ENCODE measurements around the gene SLC16A12. TPM values are rescaled to one million over a fixed set of nuclear protein-coding genes. Genes with fewer than 3 reads are reported as not detected.
"Not testable (repeated sequence)": the region's sequence is repeated elsewhere in the genome, so short reads cannot be mapped to it uniquely, and the experiment has no call there.

Gene SLC16A12
- total RNA-seq, 6 donors from 2014 or later = 1.3 to 4.4 (median 3.5) TPM

GRCh38 chr10:89458784-89459183, 76.6 kb downstream of the SLC16A12 start:
- TF ChIP-seq POLR2AphosphoS5 (IDR thresholded peaks at IDR 0.05) = no peak
- H3K27ac ChIP-seq = peak overlapping the region in 3 of 4 donors; percentile 23 to 36 (median 26)
- H3K4me3 ChIP-seq = no peak overlapping the region
- H3K27me3 ChIP-seq = no peaks in the 10 kb centered on the region
- H3K4me1 ChIP-seq = peaks cover 10 to 28% (median 18%) of the 10 kb centered on the region in 4 donors
- no peak for DNase-seq
- H3K36me3 ChIP-seq = no peaks in the 10 kb centered on the region
- no peaks in the 10 kb centered on the region for H3K9me3 ChIP-seq
- WGBS, 2 donors = 53 to 75% methylated on average over 1 of the region's 1 CpG
- no peak for ATAC-seq (ENCODE audit: low FRiP score in 2 of 2)

DNA sequence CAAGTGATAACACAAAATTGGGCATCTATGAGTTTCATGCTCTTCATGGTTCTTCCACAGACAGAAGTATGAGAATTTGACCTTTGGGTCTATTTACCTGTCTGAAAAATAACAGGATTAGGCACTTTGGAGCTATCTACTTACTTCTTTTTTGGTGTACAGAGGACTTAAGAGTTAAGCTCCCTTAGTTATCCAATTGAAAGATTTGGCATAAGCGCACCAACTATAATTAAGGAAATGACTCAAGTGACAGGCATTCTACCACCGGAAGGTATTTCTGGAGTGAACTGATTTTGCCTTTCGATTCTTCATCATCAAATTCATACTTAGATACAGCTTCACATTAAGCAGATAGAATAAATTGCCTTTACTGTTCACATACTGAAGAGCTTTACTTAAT, 77.1 kb downstream of the SLC16A12 start:
- H3K36me3 ChIP-seq = no peaks in the 10 kb centered on the region
- H3K9me3 ChIP-seq = no peaks in the 10 kb centered on the region
- ATAC-seq (ENCODE audit: low FRiP score in 2 of 2) (no peak), DNase-seq (no peak)
- H3K4me3 ChIP-seq = no peak overlapping the region
- TF ChIP-seq EP300 (IDR thresholded peaks at IDR 0.05) (no peak), POLR2A (IDR thresholded peaks at IDR 0.05) (no peak), CTCF (IDR thresholded peaks at IDR 0.05) (no peak), POLR2AphosphoS5 (IDR thresholded peaks at IDR 0.05) (no peak)
- WGBS, 2 donors = 13 to 33% methylated on average over 3 of the region's 3 CpGs
- H3K27me3 ChIP-seq = no peaks in the 10 kb centered on the region
- H3K27ac ChIP-seq = peak overlapping the region in 3 of 4 donors; percentile 23 to 36 (median 26)
- peaks cover 10 to 28% (median 18%) of the 10 kb centered on the region in 4 donors for H3K4me1 ChIP-seq

DNA sequence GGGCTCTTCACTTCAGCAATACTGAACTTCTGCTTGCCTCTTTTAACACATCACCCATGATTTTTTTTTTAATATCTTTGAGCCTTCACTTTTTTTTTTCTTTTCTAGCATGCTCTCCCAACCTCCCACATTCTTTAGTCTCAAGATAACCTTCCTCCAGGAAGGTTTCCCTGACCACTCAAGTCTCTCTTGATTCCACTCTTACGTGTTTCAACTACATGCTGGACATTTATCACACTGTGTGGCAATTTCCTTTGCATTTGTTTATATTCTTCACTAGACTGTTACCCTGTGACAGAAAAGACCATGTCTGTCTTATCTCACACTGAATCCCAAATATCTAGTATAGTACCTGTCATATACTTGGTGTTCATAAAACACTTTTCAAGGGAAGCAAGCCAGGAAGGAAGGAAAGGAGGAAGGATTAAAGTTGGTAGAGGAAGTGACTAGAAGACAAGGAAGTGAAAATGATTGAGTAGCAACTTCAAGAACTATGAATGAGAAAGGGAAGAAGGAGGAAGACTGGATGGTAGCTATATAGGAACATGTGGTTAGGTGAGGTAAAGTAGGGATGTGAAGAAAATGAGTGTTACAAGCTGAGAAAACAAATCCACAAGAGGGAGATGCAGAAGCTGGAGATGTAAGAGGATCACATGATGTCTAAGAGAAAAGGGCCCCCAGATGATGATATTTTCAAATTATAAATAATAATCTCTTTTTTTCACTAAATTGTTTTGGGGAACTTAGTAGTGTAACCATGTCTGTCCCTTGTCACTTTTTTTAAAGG, 80.6 kb downstream of the SLC16A12 start:
- peak overlapping the region in 2 of 4 donors; percentile 47 to 50 for H3K27ac ChIP-seq
- peak in 1 of 2 donors; percentile 21 for ATAC-seq (ENCODE audit: low FRiP score in 2 of 2)
- 30 to 38% methylated on average over 1 of the region's 1 CpG for WGBS, 2 donors

DNA sequence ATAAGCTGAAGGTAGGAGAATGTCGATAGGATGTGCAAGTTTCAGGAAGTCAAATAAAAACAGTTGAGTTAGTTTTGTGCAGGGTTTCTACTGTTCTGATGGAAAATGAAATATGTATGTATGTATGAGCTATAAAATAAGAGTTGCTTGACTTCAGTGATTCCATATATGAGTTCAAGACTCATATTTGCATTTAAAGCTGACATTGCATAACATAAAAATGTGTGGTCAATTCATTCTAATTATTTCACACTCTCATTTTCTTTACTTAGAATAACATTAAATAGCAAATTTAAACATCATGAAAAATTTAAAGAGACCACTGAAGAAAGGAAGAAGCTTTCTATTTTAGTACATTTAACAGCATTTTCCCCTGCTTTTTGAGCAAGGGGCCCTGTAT, 83.2 kb downstream of the SLC16A12 start:
- Histone ChIP-seq H3K36me3 (no peaks in the 10 kb centered on the region), H3K4me3 (no peak overlapping the region), H3K27me3 (no peaks in the 10 kb centered on the region), H3K9me3 (no peaks in the 10 kb centered on the region), H3K4me1 (peaks cover 0 to 13% (median 10%) of the 10 kb centered on the region in 4 donors), H3K27ac (no peak overlapping the region)
- DNase-seq = no peak
- 50 to 55% methylated on average over 1 of the region's 1 CpG for WGBS, 2 donors
- ATAC-seq (ENCODE audit: low FRiP score in 2 of 2) = no peak
- no peak for TF ChIP-seq POLR2A (IDR thresholded peaks at IDR 0.05)
- no peak for TF ChIP-seq CTCF (IDR thresholded peaks at IDR 0.05)
- no peak for TF ChIP-seq EP300 (IDR thresholded peaks at IDR 0.05)
- TF ChIP-seq POLR2AphosphoS5 (IDR thresholded peaks at IDR 0.05) = no peak

More for the DNA sequence above, 80.6 kb downstream of the SLC16A12 start:
- no peaks in the 10 kb centered on the region for H3K9me3 ChIP-seq
- TF ChIP-seq POLR2AphosphoS5 (IDR thresholded peaks at IDR 0.05) (no peak), EP300 (IDR thresholded peaks at IDR 0.05) (peak in 1 of 4 donors; percentile 78), POLR2A (IDR thresholded peaks at IDR 0.05) (no peak), CTCF (IDR thresholded peaks at IDR 0.05) (no peak)
- no peak overlapping the region for H3K4me3 ChIP-seq
- H3K4me1 ChIP-seq = peaks cover 10 to 28% (median 18%) of the 10 kb centered on the region in 4 donors
- DNase-seq = no peak
- H3K36me3 ChIP-seq = no peaks in the 10 kb centered on the region
- H3K27me3 ChIP-seq = no peaks in the 10 kb centered on the region

GRCh38 chr10:89450901-89451300, 84.5 kb downstream of the SLC16A12 start:
- H3K4me1 ChIP-seq = peaks cover 0 to 13% (median 8%) of the 10 kb centered on the region in 4 donors
- ATAC-seq (ENCODE audit: low FRiP score in 2 of 2) = no peak
- no peaks in the 10 kb centered on the region for H3K36me3 ChIP-seq
- no peak overlapping the region for H3K27ac ChIP-seq
- DNase-seq = no peak
- no peak for TF ChIP-seq POLR2AphosphoS5 (IDR thresholded peaks at IDR 0.05)
- no peak for TF ChIP-seq CTCF (IDR thresholded peaks at IDR 0.05)
- no peak for TF ChIP-seq EP300 (IDR thresholded peaks at IDR 0.05)
- no peak for TF ChIP-seq POLR2A (IDR thresholded peaks at IDR 0.05)
- H3K27me3 ChIP-seq = no peaks in the 10 kb centered on the region
- no peaks in the 10 kb centered on the region for H3K9me3 ChIP-seq
- H3K4me3 ChIP-seq = no peak overlapping the region
- 80 to 86% methylated on average over 2 of the region's 2 CpGs for WGBS, 2 donors

DNA sequence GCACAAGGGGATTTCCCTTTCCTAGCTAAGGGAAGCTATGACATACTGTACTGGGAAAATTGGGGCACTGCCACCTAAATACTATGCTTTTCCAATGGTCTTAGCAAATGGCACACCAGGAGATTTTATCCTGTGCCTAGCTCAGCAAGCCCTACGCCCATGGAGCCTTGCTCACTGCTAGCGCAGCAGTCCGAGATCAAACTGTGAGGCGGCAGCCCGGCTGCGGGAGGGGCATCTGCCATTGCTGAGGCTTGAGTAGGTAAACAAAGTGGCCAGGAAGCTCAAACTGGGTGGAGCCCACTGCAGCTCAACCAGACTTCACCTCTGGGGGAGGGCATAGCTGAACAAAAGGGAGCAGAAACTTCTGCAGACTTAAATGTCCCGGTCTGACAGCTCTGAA, 90.6 kb downstream of the SLC16A12 start:
- DNase-seq = peak in 1 of 2 donors; percentile 34
- not testable (repeated sequence) for H3K36me3 ChIP-seq; H3K4me1 ChIP-seq; H3K27ac ChIP-seq; ATAC-seq (ENCODE audit: low FRiP score in 2 of 2); H3K27me3 ChIP-seq; H3K9me3 ChIP-seq; H3K4me3 ChIP-seq
- WGBS, 2 donors = 93 to 95% methylated on average over 3 to 7 of the region's 7 CpGs
